NT2/D1 (cell line): Measurements from ENCODE around the gene SHE.

Experiments
- YY1 ChIP-seq: IDR thresholded peaks from 2 replicates; pipeline ENCODE4 v1.6.1; 2011; ENCODE audit not compliant: insufficient read length, insufficient read depth
- ZNF274 ChIP-seq: IDR thresholded peaks from 2 replicates; pipeline ENCODE4 v1.6.1; 2011; ENCODE audit warnings: mild to moderate bottlenecking, low read depth, low read length

DNA sequence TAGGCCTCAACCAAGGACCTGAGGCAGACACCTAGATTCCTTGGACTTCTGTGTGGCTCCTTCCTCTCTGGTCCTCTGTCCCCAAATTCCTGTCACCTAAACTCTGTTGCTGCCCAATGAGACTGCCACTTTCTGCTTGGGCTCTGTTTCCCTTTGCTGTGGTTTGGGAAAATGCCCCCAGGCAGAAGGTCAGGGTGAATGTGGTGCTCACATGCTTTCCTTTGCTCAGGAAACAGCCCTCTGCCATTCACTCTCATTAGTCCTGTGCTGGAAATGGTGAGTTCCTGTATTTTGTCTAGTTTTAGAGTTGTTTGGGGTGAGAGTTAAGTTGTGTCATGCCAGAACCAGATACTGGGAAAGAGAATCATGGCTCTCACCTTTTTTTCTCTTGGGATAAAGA lies 22.7 kb upstream of the SHE start:
- TF ChIP-seq YY1 (no peak), ZNF274 (no peak)
